NCI-H146 treated with DMSO at 0.1 percent for 48 hours (cell line): Measurements from ENCODE around the gene ZDHHC16.

Experiments used
- DNase-seq: peaks from one replicate; lab custom pipeline; 2025; ENCODE audit not compliant: unreplicated experiment; lab: John Stamatoyannopoulos, UW

Gene ZDHHC16

GRCh38 chr10:97506199-97506991 is 60.4 kb downstream of the ZDHHC16 start:
- DNase-seq = no peak
